Activated effector memory CD4-positive, alpha-beta T cell treated with Interleukin-2 at 50 U/mL for 16 hours (primary cell): ENCODE data around the gene PALM.
"Not testable (repeated sequence)": the region's sequence is repeated elsewhere in the genome, so short reads cannot be mapped to it uniquely, and the experiment has no call there.

Experiments
- DNase-seq: peaks from one replicate; pipeline ENCODE4 v3.0.0-alpha.2; 2020

Gene PALM

DNA sequence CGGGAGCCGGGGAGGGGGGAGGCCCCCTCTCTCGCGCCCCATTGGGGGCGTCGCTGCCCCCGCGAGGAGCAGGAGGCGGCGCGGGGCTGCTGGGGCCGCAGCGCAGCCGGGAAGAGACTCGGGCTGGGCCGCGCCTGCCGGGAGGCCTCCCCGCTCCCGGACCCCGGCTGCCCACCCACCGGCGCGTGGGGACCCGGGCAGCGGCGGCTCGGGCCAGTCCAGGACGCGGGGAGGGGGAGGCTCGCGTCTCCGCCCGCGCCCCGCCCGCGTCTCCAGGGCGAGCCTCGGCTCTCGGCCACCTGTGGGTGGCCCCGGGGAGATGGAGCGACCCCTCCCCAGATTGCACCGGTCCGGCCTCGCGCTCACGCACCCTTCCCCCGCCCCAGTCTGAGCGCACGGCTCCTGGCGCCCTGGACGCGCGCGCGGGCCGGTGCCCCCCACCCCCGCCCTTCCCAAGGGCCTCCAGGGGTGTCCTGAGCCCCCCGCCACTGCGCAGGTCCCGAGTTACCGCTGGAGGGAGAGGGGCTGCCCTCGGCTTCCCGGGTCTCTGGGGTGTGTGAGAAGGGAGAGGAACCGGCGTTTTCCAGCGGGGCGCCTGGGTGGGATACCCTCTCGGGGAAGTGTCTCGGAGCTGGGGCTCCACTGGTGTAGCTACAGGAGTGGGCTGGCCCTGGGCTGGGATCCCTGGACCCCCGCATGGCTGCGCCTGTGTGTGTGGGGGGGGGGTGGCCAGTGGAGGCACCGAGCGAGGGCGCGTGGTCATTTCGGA is 645 bp downstream of the PALM start:
- no peak for DNase-seq

DNA sequence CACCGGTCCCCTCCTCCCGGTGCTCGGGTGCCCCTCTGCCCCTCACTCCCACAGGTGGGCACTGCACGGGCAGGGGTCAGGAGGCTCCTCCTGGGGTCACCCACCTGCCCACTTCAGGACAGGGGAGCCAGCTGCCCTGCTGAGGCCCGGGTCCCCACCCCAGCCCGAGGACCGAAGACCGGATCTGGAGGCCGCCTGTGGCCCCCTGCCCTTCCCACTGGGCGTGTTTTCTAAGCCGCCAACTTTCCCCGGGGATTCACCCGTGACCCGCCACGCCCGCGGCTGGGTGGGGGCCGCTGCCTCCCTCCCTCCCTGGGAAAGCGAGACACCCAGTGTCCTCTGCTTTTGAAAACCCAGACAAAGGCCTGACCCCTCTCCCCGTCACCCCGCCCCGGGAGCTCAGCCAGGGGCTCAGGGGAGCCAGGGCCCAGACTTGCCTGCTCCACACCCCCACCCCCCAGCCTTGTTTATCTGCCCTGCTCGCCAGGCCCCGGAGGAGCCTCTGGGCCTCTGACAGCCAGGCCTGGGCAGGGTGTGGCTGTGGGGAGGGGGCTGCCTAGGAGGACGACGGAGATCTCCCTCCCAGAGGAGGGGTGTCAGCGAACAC is 1.3 kb downstream of the PALM start:
- no peak for DNase-seq

DNA sequence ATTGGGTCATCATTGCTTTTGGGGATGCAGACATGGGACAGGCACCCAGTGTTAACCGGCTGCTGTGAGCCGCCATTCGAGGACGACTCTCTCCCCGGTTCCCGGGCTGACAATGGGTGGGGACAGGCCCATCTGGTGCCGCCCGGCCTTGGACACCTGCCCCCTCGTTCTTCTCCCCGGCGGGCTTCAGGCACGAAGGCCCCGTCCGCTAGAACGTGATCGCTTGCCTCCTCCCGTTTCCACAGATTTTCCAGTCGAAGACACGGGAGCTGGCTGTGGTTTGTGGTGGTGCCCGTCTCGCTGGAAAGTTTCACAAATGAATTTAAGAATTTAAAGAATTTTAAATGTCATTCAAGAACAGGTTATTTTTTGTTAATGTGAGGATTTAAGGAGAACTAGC is 2.0 kb downstream of the PALM start:
- DNase-seq: no peak

DNA sequence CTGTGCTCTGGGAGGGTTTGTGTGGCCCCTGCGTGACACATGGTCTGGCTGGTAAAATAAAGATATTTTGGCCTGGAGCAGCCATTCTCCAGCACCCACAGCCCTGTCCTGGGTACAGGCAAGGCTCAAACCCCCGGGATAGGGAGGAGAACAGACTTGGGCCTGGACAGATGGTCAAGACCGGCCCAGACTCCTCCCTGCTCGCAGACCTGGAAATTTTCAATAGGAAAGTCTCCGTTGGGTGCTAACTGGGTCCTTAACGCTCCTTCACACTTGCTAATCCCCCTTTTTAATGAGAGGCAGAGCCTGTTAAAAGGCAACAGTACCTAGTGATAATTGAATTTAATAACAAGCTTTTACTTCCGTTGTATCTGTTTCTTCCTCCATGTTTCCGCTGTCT is 2.5 kb downstream of the PALM start:
- DNase-seq: no peak

DNA sequence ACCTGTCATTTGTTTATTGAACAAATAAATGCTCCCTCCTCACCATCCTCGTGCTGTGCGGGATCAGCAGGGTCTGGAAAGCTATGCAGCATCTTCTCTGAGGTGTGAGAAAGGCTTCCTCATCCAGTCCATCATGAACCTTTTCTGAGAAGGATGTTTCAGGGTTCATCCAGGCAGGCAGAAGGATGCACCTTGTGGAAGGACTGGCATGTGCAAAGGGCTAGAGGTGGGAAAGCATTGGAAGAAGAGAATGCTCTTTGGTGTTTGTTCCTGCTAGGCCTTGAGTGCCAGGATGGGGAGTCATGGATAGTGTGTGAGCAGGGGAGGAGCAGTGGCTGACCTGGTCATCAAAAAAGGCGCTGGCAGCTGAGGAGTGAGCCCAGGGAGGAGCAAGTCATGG is 6.6 kb downstream of the PALM start:
- no peak for DNase-seq

DNA sequence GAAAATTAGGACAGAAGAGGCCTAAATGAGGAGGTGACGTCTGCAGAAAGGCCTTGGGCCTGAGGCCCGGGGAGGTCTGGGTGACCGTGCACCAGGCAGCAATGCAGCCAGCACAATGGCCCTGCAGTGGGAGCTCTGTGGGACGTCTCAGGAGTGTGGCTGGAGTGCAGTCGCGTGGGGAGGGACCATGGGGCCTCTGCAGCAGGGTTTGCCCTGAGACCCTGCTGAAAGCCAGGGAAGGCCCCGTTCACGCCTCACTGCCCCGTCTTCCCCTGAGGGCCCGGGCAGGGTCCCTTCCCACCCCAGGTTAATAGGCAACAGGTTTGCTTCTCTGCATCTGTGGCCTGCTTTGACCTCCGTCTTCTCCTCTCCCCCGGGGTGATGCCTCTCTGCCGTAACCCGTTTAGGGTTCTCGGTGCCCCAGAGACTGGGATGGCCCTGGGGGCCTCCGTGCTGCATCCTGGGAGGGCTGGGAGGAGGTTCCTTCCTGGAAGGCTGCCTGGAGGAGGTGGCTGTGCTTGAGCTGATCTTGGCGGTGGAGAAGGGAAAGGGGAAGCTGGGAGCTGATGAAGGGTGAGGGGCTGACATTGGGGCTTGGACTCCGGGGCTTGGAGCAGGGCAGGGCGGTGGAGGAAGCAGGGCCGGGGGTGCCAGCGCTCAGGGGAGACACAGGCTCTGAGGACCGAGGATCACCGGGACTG is 9.7 kb downstream of the PALM start:
- DNase-seq: no peak

DNA sequence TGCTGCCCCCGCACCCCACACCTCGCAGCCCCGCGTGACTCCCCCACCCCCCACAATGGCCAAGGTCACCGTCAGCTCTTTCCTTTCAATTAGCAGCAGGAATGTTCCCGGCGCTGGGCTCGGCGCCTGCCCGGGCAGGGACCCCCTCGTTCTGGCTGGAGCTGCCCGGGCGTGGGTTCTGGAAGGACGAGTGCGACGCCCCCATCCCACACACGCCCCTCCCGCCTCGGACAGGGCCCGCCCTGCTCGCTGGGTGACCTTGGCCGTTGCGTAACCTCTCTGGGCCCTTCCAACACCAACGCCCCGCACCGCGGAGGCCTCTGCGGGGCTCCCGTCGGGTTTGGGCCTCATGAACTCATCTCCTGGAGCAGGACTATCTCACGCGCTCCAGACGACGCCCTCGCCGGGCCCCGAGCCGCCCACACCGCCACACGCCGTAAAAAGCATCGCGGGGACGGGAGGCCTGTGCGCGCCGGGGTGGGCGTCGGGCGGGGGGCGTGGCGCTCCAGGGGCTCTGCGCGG is 10.3 kb downstream of the PALM start:
- DNase-seq: no peak

DNA sequence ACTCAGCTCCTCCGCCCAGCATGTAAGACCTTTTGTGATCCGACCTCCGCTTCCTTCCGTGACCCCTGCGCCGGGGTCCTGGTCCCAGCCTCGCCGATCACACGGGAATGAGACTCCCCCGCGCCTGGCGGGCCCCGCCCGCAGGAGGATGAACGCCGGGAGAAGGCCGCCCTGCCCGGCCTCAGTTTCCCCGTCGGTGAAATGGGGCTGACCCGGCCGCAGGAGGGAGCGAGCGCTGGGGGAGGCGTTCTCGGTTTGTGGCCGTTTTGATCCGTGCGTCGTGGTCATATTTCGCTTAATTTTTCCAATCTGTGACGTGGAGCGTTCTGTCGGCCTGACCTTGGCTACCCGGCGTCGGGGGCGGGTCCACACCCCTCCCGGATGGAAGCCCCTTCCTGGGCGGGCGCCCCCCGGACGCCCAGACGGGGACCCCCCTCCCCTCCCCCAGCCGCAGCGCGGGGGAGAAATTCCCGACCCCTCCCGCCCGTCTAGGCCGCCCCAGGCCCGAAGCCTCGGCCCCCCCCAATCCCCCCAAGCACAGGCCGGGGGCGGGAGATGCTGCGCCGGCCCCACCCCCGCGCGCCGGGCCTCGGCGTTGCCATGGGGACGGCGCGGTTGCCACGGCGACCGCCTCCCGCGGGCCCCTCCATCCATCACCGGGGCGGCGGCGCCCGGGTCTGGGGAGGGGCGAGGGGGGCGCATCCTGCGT is 11.1 kb downstream of the PALM start:
- DNase-seq: no peak

DNA sequence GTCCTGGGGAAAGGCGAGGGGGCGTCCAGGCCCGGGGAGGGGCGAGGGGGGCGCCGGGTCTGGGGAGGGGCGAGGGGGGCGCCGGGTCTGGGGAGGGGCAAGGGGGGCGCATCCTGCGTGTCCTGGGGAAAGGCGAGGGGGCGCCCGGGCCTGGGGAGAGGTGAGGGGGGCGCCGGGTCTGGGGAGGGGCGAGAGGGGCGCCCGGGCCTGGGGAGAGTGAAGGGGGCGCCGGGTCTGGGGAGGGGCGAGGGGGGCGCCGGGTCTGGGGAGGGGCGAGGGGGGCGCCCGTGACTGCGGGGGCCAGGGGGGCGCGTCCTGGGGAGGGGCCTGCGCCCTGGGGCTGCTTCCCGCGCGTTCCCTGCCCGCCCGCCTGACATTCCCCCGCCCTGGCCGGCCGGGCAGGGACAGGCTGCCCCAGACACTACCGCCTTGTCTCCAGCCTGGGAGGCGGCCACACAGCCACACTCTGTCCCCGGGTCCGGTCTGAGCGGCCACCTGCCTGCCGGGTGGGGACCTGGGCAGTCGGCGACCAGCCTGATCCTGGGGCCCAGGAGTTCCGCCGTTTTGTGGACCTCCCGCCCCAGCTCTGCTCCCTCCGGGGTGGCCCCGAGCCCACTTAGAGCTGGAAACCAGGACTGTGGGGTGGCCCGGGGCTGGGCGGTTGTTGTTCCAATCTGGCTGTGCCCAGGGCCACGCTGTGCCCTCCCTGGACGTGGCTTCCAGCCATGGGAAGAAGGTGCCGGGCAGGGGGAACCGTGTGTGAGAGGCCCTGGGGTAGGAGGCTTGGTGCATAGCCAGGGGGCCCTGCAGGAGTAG is 11.8 kb downstream of the PALM start:
- DNase-seq: no peak

DNA sequence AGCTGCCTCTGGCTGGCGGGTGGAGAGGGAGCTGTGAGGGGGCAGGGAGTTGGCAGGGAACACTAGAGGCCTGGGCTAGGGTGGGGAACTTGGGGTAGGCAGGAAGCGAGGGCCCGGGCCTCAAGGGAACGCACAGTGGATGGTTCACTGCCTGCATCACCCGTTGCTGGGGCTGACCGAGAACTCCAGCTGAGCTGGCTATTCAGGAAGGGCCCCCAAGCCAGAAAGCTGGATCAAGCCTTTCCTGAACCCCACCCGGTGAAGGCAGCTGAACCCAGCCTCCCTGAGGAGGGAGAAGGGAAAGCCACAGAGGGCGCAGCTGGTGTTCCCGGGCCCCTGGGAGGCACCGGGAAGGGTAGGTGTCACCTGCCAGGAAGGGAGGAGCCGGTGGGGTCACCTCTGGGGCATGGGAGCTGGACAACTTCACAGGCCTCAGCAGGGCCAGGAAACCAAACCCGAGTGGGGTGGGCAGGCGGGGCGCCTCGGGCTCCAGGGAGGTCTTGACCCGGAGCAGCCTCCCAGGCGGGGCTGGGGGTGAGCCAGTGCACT is 13.9 kb downstream of the PALM start:
- DNase-seq: no peak

DNA sequence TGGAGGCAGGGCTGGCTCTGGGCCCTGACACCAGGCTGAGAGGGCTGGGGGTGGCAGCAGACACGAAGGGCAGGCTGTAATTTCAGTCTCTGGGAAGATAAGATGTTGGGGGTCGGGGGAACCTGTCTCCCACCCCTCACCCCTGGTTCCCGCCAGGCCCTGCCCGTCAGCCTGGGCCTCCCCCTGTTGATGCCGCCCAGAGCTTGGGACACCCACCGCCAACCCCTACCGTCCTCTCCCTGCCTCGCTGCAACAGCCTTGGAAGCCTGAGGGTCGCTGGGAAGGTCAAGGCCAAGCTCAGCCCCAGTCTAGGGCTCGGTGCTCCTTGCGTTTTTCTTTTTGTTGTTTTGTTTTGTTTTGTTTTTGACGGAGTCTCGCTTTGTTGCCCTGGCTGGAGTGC is 14.5 kb downstream of the PALM start:
- DNase-seq: no peak

DNA sequence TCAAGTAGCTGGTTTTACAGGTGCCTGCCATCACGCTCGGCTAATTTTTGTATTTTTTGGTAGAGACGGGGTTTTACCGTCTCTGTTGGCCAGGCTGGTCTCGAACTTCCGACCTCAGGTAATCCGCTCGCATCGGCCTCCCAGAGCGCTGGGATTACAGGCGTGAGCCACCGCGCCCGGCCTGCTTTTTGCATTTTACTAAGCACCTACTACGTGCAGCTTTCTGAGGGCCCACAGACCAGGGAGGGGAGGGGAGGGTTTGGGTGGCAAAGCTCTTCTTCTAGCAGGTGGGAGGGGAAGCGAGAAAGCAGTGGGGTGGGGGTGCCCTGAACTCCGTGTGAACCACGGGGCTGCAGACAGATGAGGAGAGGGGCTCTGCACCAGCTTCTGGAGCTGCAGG is 15.0 kb downstream of the PALM start:
- no peak for DNase-seq

DNA sequence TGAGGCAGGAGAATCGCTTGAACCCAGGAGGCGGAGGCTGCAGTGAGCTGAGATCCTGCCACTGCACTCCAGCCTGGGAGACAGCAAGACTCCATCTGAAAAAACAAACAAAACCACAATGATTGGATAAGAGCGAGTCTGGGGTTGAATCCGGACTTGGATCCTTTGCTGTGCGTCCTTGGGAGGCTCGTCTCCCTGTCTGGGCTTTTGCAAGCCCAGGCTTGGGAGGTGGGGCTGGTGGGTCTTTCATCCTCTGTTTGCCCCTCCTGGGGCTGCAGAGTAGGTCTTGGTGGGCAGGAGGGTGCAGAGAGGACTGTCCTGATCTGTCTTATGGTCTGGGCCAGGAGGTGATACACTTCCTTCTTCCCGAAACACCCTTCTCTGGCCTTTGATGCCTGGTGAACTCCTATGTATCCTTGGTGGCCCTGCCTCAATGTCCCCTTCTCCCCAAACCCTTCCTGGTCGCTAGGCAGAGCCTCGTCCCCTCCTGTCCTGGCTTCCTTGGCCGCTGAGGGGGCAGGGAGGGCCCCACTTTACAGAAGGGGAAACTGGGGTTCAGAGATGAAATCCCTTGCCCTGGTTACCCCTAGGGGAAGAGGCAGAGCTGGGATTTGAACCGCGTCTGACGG is 16.8 kb downstream of the PALM start:
- no peak for DNase-seq

DNA sequence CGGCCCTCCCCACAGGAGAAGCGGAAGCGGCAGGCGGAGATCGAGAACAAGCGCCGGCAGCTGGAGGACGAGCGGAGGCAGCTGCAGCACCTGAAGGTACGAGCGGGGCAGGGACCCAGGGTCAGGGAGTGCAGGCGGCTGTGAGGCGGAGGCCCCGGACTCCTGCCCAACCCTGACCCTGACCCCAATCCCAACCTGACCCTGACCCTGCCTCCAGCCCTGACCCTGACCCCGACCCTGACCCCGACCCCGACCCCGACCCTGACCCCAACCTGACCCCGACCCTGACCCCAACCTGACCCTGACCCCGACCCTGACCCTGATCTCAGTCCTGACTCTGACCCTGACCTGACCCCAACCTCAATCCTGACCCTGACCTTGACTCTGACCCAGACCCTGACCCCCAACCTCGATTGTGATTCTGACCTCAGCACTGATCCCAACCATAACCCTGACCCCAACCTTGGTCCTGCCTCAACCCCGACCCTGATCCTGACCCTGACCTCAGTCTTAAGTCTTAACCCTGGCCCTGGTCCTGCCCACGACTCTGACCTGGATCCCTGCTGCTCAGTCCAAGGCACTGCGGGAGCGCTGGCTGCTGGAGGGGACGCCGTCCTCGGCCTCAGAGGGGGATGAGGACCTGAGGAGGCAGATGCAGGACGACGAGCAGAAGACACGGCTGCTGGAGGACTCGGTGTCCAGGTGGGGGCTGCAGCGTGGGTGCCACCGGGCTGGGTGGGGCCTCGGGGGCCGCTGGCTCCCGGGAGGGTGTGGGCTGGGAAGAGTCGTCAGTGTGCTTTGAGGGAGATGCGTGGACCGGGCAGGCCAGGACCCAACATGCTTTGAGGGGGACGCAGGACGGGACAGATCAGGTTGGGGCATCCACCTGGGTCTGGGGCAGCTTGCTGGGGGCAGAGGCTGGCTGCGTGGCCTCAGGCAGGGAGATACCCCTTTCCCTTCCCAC is 18.5 kb downstream of the PALM start:
- no peak for DNase-seq

DNA sequence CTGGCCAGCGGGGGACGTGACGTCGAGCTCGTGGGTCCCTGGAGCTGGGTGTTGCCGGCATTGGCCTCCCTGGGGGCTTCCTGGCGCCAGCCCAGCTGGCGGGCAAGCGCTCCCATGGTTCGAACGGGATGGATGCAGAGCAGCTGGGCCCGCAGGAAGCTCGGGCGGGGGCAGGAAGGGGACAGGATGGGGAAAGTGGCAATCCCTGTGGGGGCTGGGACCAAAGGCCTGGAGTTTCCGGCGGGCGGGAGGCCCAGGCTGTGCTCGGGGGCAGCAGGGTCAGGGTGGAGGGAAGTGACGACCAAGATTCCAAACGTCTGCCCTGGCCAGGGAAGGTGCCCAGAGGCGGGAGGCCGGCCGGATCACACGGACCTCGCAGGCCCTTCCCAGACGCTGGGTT is 19.3 kb downstream of the PALM start:
- no peak for DNase-seq

DNA sequence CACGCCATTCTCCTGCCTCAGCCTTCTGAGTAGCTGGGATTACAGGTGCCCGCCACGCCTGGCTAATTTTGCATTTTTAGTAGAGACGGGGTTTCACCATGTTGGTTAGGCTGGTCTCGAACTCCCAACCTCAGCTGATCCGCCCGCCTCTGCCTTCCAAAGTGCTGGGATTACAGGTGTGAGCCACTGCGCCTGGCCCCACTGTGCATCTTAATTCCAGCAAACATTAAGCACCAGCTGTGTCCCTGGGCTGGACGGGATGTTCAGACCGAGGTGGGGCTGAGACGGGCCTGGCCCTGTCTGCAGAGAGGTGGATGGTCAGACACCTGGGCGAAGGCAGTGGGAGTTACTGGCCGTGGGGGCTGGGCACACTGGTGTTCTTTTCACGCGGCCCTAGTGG is 20.8 kb downstream of the PALM start:
- DNase-seq: not testable (repeated sequence)

DNA sequence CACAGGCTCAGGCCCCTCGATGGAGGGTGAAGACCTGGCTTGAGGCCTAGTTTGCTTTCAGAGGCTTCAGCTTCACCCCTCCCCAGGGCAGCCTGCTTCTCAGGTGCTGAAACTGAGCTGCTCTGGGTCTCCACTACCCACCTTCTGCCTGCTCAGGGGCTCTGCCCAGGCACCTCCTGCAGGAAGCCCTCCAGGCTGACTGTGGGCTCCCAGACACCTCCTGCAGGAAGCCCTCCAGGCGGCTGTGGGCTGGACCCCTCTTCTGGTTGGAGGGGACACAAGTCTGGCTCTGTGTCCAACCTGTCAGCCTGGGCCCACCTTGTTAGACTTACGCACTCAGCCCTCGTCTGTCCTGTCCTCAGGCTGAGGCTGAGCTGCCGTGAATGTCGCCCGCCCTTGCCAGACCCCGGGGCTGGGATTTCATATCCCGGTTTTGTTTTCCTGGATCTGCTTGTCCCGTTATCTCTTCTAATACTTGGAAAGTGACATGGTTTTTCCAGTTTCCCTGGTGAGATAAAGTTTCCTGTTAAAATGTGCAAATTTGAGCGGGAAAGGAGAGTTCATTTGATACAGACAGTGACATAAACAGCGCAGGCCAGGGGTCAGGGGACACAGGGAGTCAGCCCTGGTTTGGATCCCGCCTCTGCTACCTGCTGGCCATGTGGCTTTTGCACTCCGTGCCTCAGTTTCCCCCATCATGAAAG is 21.4 kb downstream of the PALM start:
- DNase-seq: no peak

DNA sequence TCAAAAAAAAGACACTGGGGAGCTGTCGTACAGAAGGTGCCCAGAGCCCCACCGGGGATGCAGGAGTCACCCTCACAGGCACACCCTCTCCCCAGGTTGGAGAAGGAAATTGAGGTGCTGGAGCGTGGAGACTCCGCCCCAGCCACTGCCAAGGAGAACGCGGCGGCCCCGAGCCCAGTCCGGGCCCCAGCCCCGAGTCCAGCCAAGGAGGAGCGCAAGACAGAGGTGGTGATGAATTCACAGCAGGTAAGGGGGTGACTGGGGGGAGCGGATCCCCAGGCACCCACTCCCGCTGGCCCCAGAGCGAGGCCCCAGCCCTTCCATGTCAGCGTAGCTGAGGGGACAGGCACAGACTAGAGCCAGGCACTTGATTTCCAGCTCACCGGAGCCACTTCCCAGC is 22.3 kb downstream of the PALM start:
- DNase-seq: no peak

DNA sequence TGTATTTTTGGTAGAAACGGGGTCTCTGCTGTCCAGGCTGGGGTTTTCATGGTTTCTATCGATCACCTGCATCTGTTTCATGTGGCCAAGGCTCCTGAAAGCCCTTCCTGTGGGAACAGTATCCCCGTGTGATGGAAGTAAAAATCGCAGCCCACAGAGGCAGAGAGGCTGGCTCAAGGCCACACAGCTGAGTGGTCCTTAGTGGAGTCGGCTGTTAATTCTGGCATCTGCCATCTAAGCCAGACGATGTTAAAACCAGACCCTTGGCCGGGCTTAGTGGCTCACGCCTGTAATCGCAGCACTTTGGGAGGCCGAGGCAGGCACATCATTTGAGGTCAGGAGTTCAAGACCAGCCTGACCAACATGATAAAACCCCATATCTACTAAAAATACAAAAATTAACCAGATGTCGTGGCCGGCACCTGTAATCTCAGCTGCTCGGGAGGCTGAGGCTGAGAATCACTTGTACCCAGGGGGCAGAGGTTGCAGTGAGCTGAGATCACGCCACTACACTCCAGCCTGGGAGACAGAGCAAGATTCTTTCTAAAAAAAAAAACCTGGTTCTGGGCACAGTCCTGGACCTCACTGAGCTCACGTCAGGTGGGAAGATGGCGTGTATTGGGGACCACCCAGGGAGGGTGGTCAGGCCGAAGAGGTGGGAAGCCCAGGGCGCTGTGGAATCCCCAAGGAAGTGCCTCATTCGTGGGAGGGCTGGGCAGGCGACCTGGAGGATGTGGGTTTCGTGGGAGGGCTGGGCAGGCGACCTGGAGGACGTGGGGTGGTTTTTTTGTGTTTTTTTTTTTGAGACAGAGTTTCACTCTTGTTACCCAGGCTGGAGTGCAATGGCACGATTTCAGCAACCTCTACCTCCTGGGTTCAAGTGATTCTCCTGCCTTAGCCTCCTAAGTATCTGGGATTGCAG is 23.7 kb downstream of the PALM start:
- DNase-seq: no peak
